Measurements from ENCODE around the gene ANKRD65. TPM values are rescaled to one million over a fixed set of nuclear protein-coding genes. Genes with fewer than 3 reads are reported as not detected.
"Not testable (repeated sequence)": the region's sequence is repeated elsewhere in the genome, so short reads cannot be mapped to it uniquely, and the experiment has no call there.

The ANKRD65 gene
- polyA plus RNA-seq, 1 donor (not counting 4 experiments of a cell fraction or from before 2014, with no cell fraction given), result 4.6 TPM

DNA sequence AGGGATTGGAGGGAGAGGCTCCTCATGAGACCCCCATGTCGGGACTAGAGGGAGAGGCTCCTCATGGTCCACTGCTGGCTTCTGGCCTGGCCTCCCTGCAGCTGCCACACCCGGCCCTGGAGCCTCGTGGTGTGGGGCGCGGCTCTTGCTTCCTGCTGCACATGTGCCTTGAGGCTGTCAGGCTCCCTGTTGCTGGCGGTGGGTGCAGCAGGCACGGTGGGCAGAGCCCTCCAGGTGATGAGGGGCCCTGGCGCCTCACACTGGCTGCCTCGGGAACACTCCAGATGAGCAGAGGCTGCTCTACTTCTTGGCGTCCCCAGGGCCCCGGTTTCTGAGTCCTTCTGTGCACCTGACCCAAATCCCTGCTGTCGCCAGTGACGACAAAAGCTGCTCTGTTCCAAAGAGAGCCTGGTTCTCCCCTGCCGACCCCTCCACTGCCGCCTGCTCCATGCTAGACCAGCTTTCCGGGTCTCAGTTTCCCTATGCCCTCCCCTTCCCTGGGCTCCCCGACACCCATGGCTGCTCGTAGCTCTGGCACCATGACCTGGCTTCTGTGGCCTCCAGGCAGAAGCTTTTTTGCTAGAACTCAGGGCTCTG, 40.7 kb upstream of the ANKRD65 start:
- Histone ChIP-seq H3K36me3 (ENCODE audit: control insufficient read depth in 2 of 2, extremely low read depth in 1 of 2, insufficient read depth in 2 of 2, low read length in 2 of 2) (no peaks in the 10 kb centered on the region), H3K4me2 (ENCODE audit: control insufficient read depth, extremely low read depth, insufficient read depth, low read depth, low read length) (peak overlapping the region; percentile 45), H3K27me3 (ENCODE audit: control insufficient read depth, extremely low read depth, insufficient read depth, low read length) (no peaks in the 10 kb centered on the region), H3K9ac (ENCODE audit: control insufficient read depth, extremely low read depth, insufficient read depth, low read length) (no peak overlapping the region), H3K79me2 (ENCODE audit: control insufficient read depth, insufficient read depth, low read length) (no peaks in the 10 kb centered on the region), H3K27ac (ENCODE audit: control insufficient read depth, insufficient read depth, low read length) (no peak overlapping the region), H3K9me3 (ENCODE audit: control insufficient read depth, low read depth, low read length) (no peaks in the 10 kb centered on the region), H3K4me3 (ENCODE audit: control insufficient read depth in 2 of 3, extremely low read depth in 1 of 3, insufficient read depth in 2 of 3, low read depth in 1 of 3, low read length in 3 of 3) (no peak overlapping the region), H3K4me1 (ENCODE audit: control insufficient read depth, extremely low read depth, insufficient read depth, low read length) (peaks cover 12% of the 10 kb centered on the region), H3K9me1 (ENCODE audit: control insufficient read depth, extremely low read depth, insufficient read depth, low read length) (no peaks in the 10 kb centered on the region), H2AFZ (ENCODE audit: control insufficient read depth, low read length) (peak overlapping the region; percentile 47), H4K20me1 (ENCODE audit: control insufficient read depth, extremely low read depth, insufficient read depth, low read length) (no peaks in the 10 kb centered on the region)
- no peak for DNase-seq (ENCODE audit: low read depth, low spot score)
- dilution Hi-C loops (cut with MboI; ENCODE audit: extremely low pct_ligation_motif_present, low sequenced_read_pairs), result no loop called here
- TF ChIP-seq, protein P1, sequence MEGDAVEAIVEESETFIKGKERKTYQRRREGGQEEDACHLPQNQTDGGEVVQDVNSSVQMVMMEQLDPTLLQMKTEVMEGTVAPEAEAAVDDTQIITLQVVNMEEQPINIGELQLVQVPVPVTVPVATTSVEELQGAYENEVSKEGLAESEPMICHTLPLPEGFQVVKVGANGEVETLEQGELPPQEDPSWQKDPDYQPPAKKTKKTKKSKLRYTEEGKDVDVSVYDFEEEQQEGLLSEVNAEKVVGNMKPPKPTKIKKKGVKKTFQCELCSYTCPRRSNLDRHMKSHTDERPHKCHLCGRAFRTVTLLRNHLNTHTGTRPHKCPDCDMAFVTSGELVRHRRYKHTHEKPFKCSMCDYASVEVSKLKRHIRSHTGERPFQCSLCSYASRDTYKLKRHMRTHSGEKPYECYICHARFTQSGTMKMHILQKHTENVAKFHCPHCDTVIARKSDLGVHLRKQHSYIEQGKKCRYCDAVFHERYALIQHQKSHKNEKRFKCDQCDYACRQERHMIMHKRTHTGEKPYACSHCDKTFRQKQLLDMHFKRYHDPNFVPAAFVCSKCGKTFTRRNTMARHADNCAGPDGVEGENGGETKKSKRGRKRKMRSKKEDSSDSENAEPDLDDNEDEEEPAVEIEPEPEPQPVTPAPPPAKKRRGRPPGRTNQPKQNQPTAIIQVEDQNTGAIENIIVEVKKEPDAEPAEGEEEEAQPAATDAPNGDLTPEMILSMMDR (optimal IDR thresholded peaks at IDR 0.05 in 1 of 3, IDR thresholded peaks at IDR 0.05 in 1 of 3, conservative IDR thresholded peaks at IDR 0.05 in 1 of 3; ENCODE audit: extremely low read depth in 1 of 3, insufficient read depth in 2 of 3, low read length in 3 of 3), result no peak
- no peak for TF ChIP-seq EZH2 (IDR thresholded peaks at IDR 0.05; ENCODE audit: low read length)
- no peak for FAIRE-seq

DNA sequence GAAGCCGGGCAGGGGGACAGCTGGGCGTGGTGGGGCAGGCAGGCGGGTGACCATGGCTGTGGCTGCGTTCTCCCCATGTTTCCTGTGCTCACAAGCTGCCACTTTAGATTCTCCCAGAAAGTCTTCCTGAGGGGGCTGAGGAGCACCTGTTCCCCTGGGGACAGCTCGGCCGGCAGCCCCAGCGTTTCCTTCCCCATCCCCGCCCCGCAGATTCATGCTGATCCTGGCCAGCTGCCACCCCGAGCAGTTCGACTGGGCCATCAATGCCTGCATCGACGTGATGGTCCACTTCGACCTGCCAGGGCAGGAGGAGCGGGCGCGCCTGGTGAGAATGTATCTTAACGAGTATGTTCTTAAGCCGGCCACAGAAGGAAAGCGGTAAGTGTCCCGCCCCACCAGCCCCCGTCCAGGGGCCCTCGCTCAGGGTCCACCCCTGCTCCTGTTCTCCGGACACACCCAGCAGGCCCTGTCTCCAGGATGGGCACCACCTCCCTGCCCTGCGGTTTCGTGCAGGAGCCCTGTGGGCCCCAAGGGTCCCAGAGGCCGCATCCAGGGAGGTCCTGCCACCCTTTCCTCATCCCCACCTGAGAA, 39.6 kb upstream of the ANKRD65 start:
- H3K4me2 ChIP-seq (ENCODE audit: control insufficient read depth, extremely low read depth, insufficient read depth, low read depth, low read length), result no peak overlapping the region
- H3K27ac ChIP-seq (ENCODE audit: control insufficient read depth, insufficient read depth, low read length), result no peak overlapping the region
- no peak overlapping the region for H3K9ac ChIP-seq (ENCODE audit: control insufficient read depth, extremely low read depth, insufficient read depth, low read length)
- H2AFZ ChIP-seq (ENCODE audit: control insufficient read depth, low read length), result no peak overlapping the region
- no peaks in the 10 kb centered on the region for H3K36me3 ChIP-seq (ENCODE audit: control insufficient read depth in 2 of 2, extremely low read depth in 1 of 2, insufficient read depth in 2 of 2, low read length in 2 of 2)
- no peak overlapping the region for H3K4me3 ChIP-seq (ENCODE audit: control insufficient read depth in 2 of 3, extremely low read depth in 1 of 3, insufficient read depth in 2 of 3, low read depth in 1 of 3, low read length in 3 of 3)
- H3K9me1 ChIP-seq (ENCODE audit: control insufficient read depth, extremely low read depth, insufficient read depth, low read length), result no peaks in the 10 kb centered on the region
- no peaks in the 10 kb centered on the region for H3K9me3 ChIP-seq (ENCODE audit: control insufficient read depth, low read depth, low read length)
- DNase-seq (ENCODE audit: low read depth, low spot score) (no peak), FAIRE-seq (no peak)
- peaks cover under 1% of the 10 kb centered on the region for H3K27me3 ChIP-seq (ENCODE audit: control insufficient read depth, extremely low read depth, insufficient read depth, low read length)
- TF ChIP-seq, protein P1 (optimal IDR thresholded peaks at IDR 0.05 in 1 of 3, IDR thresholded peaks at IDR 0.05 in 1 of 3, conservative IDR thresholded peaks at IDR 0.05 in 1 of 3; ENCODE audit: extremely low read depth in 1 of 3, insufficient read depth in 2 of 3, low read length in 3 of 3), result no peak
- TF ChIP-seq EZH2 (IDR thresholded peaks at IDR 0.05; ENCODE audit: low read length), result no peak
- H4K20me1 ChIP-seq (ENCODE audit: control insufficient read depth, extremely low read depth, insufficient read depth, low read length), result no peaks in the 10 kb centered on the region
- H3K4me1 ChIP-seq (ENCODE audit: control insufficient read depth, extremely low read depth, insufficient read depth, low read length), result peaks cover 12% of the 10 kb centered on the region
- dilution Hi-C loops (cut with MboI; ENCODE audit: extremely low pct_ligation_motif_present, low sequenced_read_pairs), result no loop called here
- no peaks in the 10 kb centered on the region for H3K79me2 ChIP-seq (ENCODE audit: control insufficient read depth, insufficient read depth, low read length)

DNA sequence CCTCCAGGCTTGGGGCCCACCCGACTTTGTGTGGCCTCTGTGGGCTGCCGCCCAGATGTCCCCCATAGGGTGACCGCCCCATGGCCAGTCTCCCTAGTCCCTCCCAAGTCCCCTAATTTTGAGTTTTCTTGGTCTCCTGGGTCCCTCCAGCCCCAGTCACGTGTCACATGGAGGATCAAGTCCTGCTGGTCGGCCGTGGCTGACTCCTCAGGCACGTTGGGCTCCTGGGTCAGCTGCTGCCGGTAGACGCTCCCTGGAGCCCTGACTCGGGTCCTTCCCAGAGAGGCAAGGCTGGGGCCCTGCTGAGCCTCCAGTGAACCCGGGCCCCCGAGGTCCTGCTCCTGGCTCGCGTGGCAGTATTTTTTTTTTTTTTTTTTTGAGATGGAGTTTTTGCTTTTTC, 38.6 kb upstream of the ANKRD65 start:
- H4K20me1 ChIP-seq (ENCODE audit: control insufficient read depth, extremely low read depth, insufficient read depth, low read length); H3K36me3 ChIP-seq (ENCODE audit: control insufficient read depth in 2 of 2, extremely low read depth in 1 of 2, insufficient read depth in 2 of 2, low read length in 2 of 2); H3K4me2 ChIP-seq (ENCODE audit: control insufficient read depth, extremely low read depth, insufficient read depth, low read depth, low read length); H3K9ac ChIP-seq (ENCODE audit: control insufficient read depth, extremely low read depth, insufficient read depth, low read length); dilution Hi-C loops (cut with MboI; ENCODE audit: extremely low pct_ligation_motif_present, low sequenced_read_pairs); H3K27ac ChIP-seq (ENCODE audit: control insufficient read depth, insufficient read depth, low read length); H3K9me3 ChIP-seq (ENCODE audit: control insufficient read depth, low read depth, low read length); H3K4me3 ChIP-seq (ENCODE audit: control insufficient read depth in 2 of 3, extremely low read depth in 1 of 3, insufficient read depth in 2 of 3, low read depth in 1 of 3, low read length in 3 of 3); DNase-seq (ENCODE audit: low read depth, low spot score); H2AFZ ChIP-seq (ENCODE audit: control insufficient read depth, low read length); H3K79me2 ChIP-seq (ENCODE audit: control insufficient read depth, insufficient read depth, low read length); H3K9me1 ChIP-seq (ENCODE audit: control insufficient read depth, extremely low read depth, insufficient read depth, low read length); FAIRE-seq; H3K27me3 ChIP-seq (ENCODE audit: control insufficient read depth, extremely low read depth, insufficient read depth, low read length): not testable (repeated sequence)
- H3K4me1 ChIP-seq (ENCODE audit: control insufficient read depth, extremely low read depth, insufficient read depth, low read length), result peaks cover 12% of the 10 kb centered on the region

DNA sequence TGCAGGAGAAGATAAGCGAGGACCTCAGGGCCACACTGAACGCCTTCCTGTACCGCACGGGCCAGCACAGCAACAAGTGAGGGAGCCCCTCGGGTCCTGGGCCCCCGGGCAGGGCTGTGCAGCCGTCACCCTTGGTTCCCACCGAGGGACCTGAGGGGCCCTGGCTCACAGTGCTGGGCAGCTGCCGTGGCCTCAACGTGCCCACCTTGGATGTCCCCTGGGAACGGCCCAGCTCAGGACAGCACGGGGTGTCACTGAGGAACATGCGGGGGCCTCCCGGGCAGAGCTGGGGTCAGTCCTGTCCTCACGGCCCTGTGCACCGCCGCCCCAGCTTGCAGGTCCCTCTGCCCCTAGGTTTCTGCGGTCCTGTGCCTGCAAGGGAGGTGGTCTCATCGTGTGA, 38.1 kb upstream of the ANKRD65 start:
- H4K20me1 ChIP-seq (ENCODE audit: control insufficient read depth, extremely low read depth, insufficient read depth, low read length); H3K9me1 ChIP-seq (ENCODE audit: control insufficient read depth, extremely low read depth, insufficient read depth, low read length); H2AFZ ChIP-seq (ENCODE audit: control insufficient read depth, low read length); DNase-seq (ENCODE audit: low read depth, low spot score); H3K27me3 ChIP-seq (ENCODE audit: control insufficient read depth, extremely low read depth, insufficient read depth, low read length); H3K9me3 ChIP-seq (ENCODE audit: control insufficient read depth, low read depth, low read length); dilution Hi-C loops (cut with MboI; ENCODE audit: extremely low pct_ligation_motif_present, low sequenced_read_pairs); FAIRE-seq; H3K27ac ChIP-seq (ENCODE audit: control insufficient read depth, insufficient read depth, low read length); H3K79me2 ChIP-seq (ENCODE audit: control insufficient read depth, insufficient read depth, low read length); H3K4me3 ChIP-seq (ENCODE audit: control insufficient read depth in 2 of 3, extremely low read depth in 1 of 3, insufficient read depth in 2 of 3, low read depth in 1 of 3, low read length in 3 of 3); H3K36me3 ChIP-seq (ENCODE audit: control insufficient read depth in 2 of 2, extremely low read depth in 1 of 2, insufficient read depth in 2 of 2, low read length in 2 of 2); H3K9ac ChIP-seq (ENCODE audit: control insufficient read depth, extremely low read depth, insufficient read depth, low read length); H3K4me2 ChIP-seq (ENCODE audit: control insufficient read depth, extremely low read depth, insufficient read depth, low read depth, low read length): not testable (repeated sequence)
- H3K4me1 ChIP-seq (ENCODE audit: control insufficient read depth, extremely low read depth, insufficient read depth, low read length), result peaks cover 12% of the 10 kb centered on the region
